GM23338 (cell line): Measurements from ENCODE around the gene NRCAM.

Source experiments
- POLR2AphosphoS5 ChIP-seq: IDR thresholded peaks from 2 replicates; pipeline ENCODE4 v1.6.1; 2016; ENCODE audit warnings: antibody characterized with exemption, low read depth
- TF ChIP-seq, protein P1 (sequence below), 2 experiments: fragments of 200-600 bp in 1 of 2; sonication (generic) in 1 of 2; conservative IDR thresholded peaks; 2 replicates each; pipeline versions ENCODE4 v1.5.1 to v1.6.1; 2016 to 2017; ENCODE audit warnings: antibody characterized with exemption in 2 of 2, low read depth in 2 of 2, mild to moderate bottlenecking in 2 of 2, moderate library complexity in 1 of 2

- TF ChIP-seq POLR2AphosphoS5, result no peak
- TF ChIP-seq, protein P1, sequence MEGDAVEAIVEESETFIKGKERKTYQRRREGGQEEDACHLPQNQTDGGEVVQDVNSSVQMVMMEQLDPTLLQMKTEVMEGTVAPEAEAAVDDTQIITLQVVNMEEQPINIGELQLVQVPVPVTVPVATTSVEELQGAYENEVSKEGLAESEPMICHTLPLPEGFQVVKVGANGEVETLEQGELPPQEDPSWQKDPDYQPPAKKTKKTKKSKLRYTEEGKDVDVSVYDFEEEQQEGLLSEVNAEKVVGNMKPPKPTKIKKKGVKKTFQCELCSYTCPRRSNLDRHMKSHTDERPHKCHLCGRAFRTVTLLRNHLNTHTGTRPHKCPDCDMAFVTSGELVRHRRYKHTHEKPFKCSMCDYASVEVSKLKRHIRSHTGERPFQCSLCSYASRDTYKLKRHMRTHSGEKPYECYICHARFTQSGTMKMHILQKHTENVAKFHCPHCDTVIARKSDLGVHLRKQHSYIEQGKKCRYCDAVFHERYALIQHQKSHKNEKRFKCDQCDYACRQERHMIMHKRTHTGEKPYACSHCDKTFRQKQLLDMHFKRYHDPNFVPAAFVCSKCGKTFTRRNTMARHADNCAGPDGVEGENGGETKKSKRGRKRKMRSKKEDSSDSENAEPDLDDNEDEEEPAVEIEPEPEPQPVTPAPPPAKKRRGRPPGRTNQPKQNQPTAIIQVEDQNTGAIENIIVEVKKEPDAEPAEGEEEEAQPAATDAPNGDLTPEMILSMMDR (conservative IDR thresholded peaks at IDR 0.05; ENCODE audit: low read depth in 2 of 2), result no peak
Observed at GRCh38 chr7:108244110-108244509, 212.1 kb downstream of the NRCAM start.
